GM06990 (cell line): ENCODE data around the gene SLC37A2.

Experiments
- DNase-seq: peaks from one replicate; pipeline ENCODE4 v3.0.0-alpha.2; 2011; ENCODE audit not compliant: insufficient read length; ENCODE audit errors: extremely low read depth
- H3K27me3 ChIP-seq: replicated peaks from 2 replicates; pipeline ENCODE4 v1.6.0; 2011; ENCODE audit warnings: low read length; ENCODE audit not compliant: control insufficient read depth, insufficient read depth
- H3K36me3 ChIP-seq: 2 replicates; pipeline ENCODE4 v1.5.1; 2011; ENCODE audit warnings: low read length; ENCODE audit not compliant: control insufficient read depth, insufficient read depth
- H3K4me3 ChIP-seq: replicated peaks from 2 replicates; pipeline ENCODE4 v1.5.1; 2011; ENCODE audit warnings: low read depth, mild to moderate bottlenecking, control low read depth, low read length
- TF ChIP-seq, protein P1 (sequence below): IDR thresholded peaks from 2 replicates; pipeline ENCODE4 v1.5.1; 2011; ENCODE audit warnings: low read length, control low read depth, mild to moderate bottlenecking, inconsistent platforms; ENCODE audit not compliant: insufficient read depth, poor library complexity, severe bottlenecking

Gene SLC37A2

GRCh38 chr11:125071846-125072217 is 8.7 kb downstream of the SLC37A2 start:
- no peaks in the 10 kb centered on the region for H3K36me3 ChIP-seq
- TF ChIP-seq, protein P1, sequence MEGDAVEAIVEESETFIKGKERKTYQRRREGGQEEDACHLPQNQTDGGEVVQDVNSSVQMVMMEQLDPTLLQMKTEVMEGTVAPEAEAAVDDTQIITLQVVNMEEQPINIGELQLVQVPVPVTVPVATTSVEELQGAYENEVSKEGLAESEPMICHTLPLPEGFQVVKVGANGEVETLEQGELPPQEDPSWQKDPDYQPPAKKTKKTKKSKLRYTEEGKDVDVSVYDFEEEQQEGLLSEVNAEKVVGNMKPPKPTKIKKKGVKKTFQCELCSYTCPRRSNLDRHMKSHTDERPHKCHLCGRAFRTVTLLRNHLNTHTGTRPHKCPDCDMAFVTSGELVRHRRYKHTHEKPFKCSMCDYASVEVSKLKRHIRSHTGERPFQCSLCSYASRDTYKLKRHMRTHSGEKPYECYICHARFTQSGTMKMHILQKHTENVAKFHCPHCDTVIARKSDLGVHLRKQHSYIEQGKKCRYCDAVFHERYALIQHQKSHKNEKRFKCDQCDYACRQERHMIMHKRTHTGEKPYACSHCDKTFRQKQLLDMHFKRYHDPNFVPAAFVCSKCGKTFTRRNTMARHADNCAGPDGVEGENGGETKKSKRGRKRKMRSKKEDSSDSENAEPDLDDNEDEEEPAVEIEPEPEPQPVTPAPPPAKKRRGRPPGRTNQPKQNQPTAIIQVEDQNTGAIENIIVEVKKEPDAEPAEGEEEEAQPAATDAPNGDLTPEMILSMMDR: no peak
- no peak overlapping the region for H3K4me3 ChIP-seq
- no peak for DNase-seq
- no peaks in the 10 kb centered on the region for H3K27me3 ChIP-seq

DNA sequence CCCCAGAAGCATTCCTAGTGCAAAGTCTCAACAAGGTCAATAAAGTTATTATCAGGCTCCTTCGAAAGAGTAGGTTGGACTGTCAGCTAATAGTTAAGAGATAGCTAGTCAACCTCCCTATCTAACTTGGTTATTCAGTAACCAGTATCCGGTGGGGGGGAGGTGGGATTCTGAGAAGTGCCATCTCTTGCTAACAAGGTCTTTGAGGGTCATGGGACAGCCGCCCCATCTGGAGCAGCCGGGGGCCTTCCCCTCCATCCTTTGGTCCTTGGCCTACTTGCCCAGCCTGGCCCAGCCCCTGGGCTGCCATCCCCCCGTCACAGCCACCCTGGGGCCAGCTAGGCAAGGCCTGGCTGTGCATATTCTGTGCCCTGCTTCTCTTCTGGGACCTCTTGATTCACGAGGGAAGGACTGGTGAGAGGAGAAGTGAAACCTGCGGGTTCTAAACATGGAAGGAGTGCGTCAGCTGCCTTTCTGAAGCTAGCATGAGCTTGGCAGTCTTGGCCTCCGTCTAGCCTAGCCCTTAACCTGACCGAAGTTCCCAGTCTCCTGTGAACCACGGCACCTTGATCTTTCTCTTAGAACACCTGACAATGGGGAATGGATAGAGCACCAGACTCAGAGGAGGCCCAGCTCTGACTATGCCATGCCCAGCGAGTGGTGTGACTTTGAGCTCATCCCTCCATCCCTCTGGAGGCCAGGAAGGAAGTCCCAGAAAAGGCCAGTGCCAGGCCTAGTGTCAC is 9.3 kb downstream of the SLC37A2 start:
- TF ChIP-seq, protein P1: no peak
- Histone ChIP-seq H3K4me3 (no peak overlapping the region), H3K27me3 (no peaks in the 10 kb centered on the region), H3K36me3 (no peaks in the 10 kb centered on the region)
- peak; percentile 86 for DNase-seq

DNA sequence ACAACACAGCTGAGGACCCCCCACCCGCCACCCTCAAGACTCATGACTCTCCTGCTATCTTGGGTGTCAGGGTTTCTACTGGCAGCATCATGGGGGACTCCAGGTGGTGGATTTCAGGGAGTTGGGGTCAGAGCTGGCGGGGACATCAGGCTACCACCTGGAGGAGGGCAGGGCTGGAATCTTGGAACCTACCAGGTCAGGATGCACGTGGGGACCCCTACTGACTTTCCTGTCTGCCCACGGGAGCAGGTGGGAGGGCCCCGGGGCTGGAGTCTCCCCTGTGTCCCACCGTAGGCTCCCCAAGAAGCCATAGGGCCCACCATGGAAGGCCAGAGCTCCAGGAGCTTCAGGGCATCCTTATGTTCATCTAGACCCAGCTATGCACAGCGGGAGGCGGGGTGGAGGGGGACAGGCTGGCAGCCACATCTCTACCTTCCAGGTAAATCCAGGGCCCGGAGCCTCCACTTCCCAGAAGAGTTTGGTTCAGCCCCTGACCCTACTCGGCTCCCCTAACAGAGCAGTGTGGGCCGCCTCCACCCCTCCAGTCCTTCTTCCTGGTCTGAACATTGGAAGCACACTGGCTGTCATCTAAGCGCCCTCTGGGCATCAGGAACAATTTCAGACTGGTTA is 10.0 kb downstream of the SLC37A2 start:
- Histone ChIP-seq H3K4me3 (no peak overlapping the region), H3K27me3 (no peaks in the 10 kb centered on the region), H3K36me3 (no peaks in the 10 kb centered on the region)
- DNase-seq: no peak
- TF ChIP-seq, protein P1: no peak

GRCh38 chr11:125073616-125074483 is 10.7 kb downstream of the SLC37A2 start:
- DNase-seq: no peak
- Histone ChIP-seq H3K36me3 (no peaks in the 10 kb centered on the region), H3K4me3 (no peak overlapping the region), H3K27me3 (no peaks in the 10 kb centered on the region)
- TF ChIP-seq, protein P1: no peak

DNA sequence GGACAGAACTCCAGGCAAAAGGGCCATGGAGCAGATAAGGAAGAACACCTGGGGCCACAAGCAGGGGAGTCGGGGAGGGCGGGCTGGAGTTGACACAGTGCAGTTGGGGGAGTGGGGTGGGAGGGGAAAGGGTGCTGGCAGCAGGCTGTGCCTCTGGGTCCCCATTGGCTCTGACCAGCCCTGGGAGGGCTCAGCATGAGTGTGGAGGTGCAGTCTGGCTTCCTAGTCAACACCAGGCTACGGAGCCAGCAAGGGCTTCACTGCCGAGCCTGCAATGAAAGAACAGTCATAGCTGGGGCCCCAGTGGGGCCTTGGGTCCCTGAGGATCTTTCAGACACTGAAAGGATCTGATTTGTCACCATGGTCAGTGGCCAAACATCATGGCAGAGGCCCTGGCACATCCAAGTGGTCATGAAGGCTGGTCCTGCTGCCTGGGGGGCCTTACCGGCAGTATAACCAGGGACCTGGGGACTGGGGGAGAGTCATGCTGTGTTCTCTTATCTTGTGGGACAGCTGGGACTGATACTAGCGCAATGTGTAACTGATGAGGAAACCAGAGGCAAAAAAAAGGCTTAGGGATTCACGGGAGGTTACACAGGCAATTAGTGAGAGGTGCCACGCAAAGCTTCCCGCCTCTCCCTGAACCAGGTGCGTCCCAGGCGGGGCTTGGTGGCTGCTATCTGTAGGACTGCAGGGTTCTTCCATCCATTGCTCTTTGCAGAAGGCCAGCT is 11.6 kb downstream of the SLC37A2 start:
- TF ChIP-seq, protein P1: no peak
- H3K27me3 ChIP-seq: no peaks in the 10 kb centered on the region

More for the DNA sequence above, 11.6 kb downstream of the SLC37A2 start:
- Histone ChIP-seq H3K4me3 (no peak overlapping the region), H3K36me3 (no peaks in the 10 kb centered on the region)
- DNase-seq: no peak
